ENCODE measurements around the gene NSUN5. TPM values are rescaled to one million over a fixed set of nuclear protein-coding genes. Genes with fewer than 3 reads are reported as not detected.
A peak's percentile ranks its signal among the peaks of the same experiment; 100 is the strongest.

The NSUN5 gene
- total and polyA plus RNA-seq, 11 donors: 12.0 to 39.4 (median 15.2) TPM

DNA sequence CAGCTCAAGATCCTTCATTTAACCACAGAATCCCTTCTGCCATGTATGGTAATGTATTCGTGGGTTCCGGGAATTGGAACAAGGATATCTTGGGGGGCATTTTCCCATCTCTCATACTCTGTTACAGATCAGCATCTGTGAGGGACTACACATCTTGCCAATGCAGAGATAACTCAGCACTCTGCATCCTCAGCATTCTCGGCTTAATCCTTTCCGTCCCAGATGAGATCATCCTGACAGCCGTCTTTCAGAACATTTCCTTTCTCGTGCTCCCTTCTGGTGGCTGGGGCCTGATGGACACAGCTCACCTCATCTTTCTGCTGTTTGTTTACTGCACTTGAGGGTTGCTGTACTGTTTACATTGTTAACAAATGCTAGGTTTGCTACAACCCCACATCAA lies 44.6 kb upstream of the NSUN5 start:
- no peak overlapping the region for H3K4me3 ChIP-seq
- TF ChIP-seq POLR2A (IDR thresholded peaks at IDR 0.05): no peak
- no peak for TF ChIP-seq CTCF (IDR thresholded peaks at IDR 0.05)
- H3K4me1 ChIP-seq: peaks cover 0 to 10% (median 0%) of the 10 kb centered on the region in 12 donors
- intact Hi-C loops (cut with DNase I): loop anchor here in 1 of 10 donors (5.0 kb wide), 1 partner anchor 79 kb away; the partner anchor contains the start of gene FZD9
- H3K27ac ChIP-seq: no peak overlapping the region
- H3K36me3 ChIP-seq: no peaks in the 10 kb centered on the region
- WGBS, 4 donors: 67 to 83% (median 76%) methylated on average over 6 of the region's 6 CpGs
- no peak for ATAC-seq
- peaks cover 0 to 8% (median 1%) of the 10 kb centered on the region in 12 donors for H3K9me3 ChIP-seq
- DNase-seq: no peak
- no peaks in the 10 kb centered on the region for H3K27me3 ChIP-seq

DNA sequence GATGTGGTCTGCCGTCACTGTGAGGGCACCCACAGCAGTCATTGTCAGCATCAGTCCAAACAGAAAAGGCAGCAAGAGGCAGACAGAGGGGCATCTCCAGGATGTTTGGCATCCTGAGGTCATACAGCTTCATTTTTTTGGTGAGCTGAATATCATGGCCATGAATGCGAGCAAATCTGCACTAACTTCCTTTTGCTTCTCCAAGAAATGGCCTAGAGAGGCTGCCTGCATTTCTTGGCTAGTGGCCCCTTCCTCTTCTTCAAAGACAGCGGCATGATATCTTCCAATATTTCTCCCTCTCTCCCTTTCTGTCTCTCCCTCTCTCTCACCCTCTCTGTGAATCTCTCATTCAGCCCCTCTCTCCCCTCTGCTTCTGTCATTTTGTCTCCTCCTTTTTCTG lies 44.2 kb upstream of the NSUN5 start:
- TF ChIP-seq POLR2A (IDR thresholded peaks at IDR 0.05) (no peak), CTCF (IDR thresholded peaks at IDR 0.05) (no peak)
- ATAC-seq: no peak
- intact Hi-C loops (cut with DNase I): loop anchor here in 1 of 10 donors (5.0 kb wide), 1 partner anchor 80 kb away; the partner anchor contains the start of gene FZD9

GRCh38 chr7:73351447-73352167 lies 43.0 kb upstream of the NSUN5 start:
- H3K4me1 ChIP-seq: peaks cover 0 to 4% (median 0%) of the 10 kb centered on the region in 12 donors
- H3K9me3 ChIP-seq: peaks cover 0 to 8% (median 1%) of the 10 kb centered on the region in 12 donors
- ATAC-seq (peak in 1 of 4 donors; percentile 13), DNase-seq (no peak)
- H3K4me3 ChIP-seq: no peak overlapping the region
- no peaks in the 10 kb centered on the region for H3K27me3 ChIP-seq
- H3K27ac ChIP-seq: no peak overlapping the region
- H3K36me3 ChIP-seq: no peaks in the 10 kb centered on the region
- 43 to 52% (median 46%) methylated on average over 6 of the region's 6 CpGs for WGBS, 4 donors
- intact Hi-C loops (cut with DNase I): loop anchor here in 1 of 10 donors (5.0 kb wide), 1 partner anchor 81 kb away; the partner anchor contains the start of gene FZD9
- TF ChIP-seq POLR2A (IDR thresholded peaks at IDR 0.05) (no peak), CTCF (IDR thresholded peaks at IDR 0.05) (no peak)

More for the DNA sequence above, 44.2 kb upstream of the NSUN5 start:
- Histone ChIP-seq H3K4me1 (peaks cover 0 to 5% (median 0%) of the 10 kb centered on the region in 12 donors), H3K36me3 (no peaks in the 10 kb centered on the region), H3K9me3 (peaks cover 0 to 8% (median 1%) of the 10 kb centered on the region in 12 donors), H3K27ac (no peak overlapping the region), H3K27me3 (no peaks in the 10 kb centered on the region), H3K4me3 (no peak overlapping the region)
- 80 to 97% (median 95%) methylated on average over 3 of the region's 3 CpGs for WGBS, 4 donors
- no peak for DNase-seq

DNA sequence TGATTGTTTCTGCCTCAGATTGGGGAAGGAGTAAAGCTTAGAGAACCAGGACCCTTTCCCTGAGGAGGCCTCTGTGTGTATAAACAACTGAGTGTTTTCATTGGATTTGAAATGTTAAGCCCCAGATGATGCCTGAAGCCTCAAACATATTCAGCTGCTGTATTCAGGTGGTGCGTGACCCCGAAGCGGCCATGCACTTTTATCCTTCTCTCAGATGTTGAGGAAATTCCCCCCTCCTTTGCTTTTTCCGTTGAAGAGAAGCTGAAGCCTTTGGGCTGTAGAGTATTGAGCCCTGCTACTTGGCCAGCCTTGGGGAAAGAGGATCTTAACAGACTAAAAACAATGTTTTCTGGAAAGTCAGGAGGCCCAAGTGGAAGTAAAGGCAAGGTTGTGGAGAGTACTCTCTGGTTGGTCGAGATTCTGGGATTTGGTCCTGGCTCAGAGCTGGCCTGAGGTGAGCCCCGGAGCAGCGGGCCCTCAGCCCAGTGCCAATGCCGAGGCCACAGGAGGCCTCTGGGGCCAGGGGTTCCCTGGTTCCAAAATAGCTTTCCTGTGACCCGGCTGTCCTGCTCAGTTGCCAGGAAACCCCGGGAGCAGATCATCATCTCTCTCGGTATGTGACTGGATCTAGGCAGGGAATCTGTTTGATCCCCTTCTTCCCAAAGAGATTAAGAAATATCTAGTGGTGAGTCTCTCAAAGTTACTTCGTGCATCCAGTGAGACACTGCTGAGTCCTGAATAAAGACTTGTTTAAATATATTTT lies 41.9 kb upstream of the NSUN5 start:
- ATAC-seq (no peak), DNase-seq (no peak)
- Histone ChIP-seq H3K27ac (no peak overlapping the region), H3K36me3 (no peaks in the 10 kb centered on the region), H3K9me3 (peaks cover 0 to 8% (median 1%) of the 10 kb centered on the region in 12 donors), H3K4me3 (no peak overlapping the region), H3K4me1 (peaks cover 0 to 4% (median 0%) of the 10 kb centered on the region in 12 donors), H3K27me3 (no peaks in the 10 kb centered on the region)
- intact Hi-C loops (cut with DNase I): loop anchor here in 1 of 10 donors (5.0 kb wide), 1 partner anchor 82 kb away; the partner anchor contains the start of gene FZD9
- TF ChIP-seq POLR2A (IDR thresholded peaks at IDR 0.05) (no peak), CTCF (IDR thresholded peaks at IDR 0.05) (no peak)
- WGBS, 4 donors: 49 to 59% (median 53%) methylated on average over 12 of the region's 12 CpGs

All from heart left ventricle (tissue), 16 donors.